ENCODE data around the gene BTRC.

BTRC gene

DNA sequence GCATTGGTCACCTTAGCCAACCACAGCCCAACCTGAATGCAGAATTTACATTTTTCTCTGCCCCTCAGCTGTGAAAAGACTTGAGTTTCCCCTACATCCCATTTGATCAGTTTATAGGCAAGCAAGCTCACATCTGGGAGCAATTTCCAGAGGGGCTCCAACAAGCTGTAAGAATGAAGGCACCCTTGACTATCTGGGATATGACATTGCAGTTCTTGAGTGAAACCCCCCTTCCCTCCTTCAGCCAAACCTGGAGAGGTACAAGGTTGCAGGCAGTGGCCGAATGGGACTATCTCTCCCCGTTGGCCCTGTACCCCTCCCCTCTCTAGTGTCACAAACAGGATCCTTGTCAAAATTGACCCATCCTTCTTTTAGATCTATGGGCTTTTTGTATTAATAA lies 203.6 kb downstream of the BTRC start:
- DNase-seq = no peak
- CTCF ChIA-PET = interaction anchor here (4.2 kb wide), 1 partner anchor 14 kb away, joined by 22 read pairs; no protein-coding TSS in a partner anchor
- H3K27ac Mint-ChIP-seq = no peak overlapping the region
- no peak overlapping the region for H3K4me3 Mint-ChIP-seq
- peaks cover 39% of the 10 kb centered on the region for H3K4me1 Mint-ChIP-seq
- H3K36me3 Mint-ChIP-seq = peaks cover 13% of the 10 kb centered on the region
- no peaks in the 10 kb centered on the region for H3K9me3 Mint-ChIP-seq
- peaks cover 9% of the 10 kb centered on the region for H3K27me3 Mint-ChIP-seq

- H3K27me3 Mint-ChIP-seq = peaks cover 16% of the 10 kb centered on the region
- H3K4me3 Mint-ChIP-seq = no peak overlapping the region
- peak overlapping the region; percentile 83 for H3K27ac Mint-ChIP-seq
- H3K9me3 Mint-ChIP-seq = no peaks in the 10 kb centered on the region
- CTCF ChIA-PET = interaction anchor here (1.3 to 4.2 kb wide), 2 partner anchors 13 to 344 kb away, joined by 5 to 22 read pairs; no protein-coding TSS in a partner anchor
- DNase-seq = peak; percentile 53
- H3K36me3 Mint-ChIP-seq = peaks cover 8% of the 10 kb centered on the region
- H3K4me1 Mint-ChIP-seq = peaks cover 39% of the 10 kb centered on the region
Measured at GRCh38 chr10:101558204-101558603, 204.2 kb downstream of the BTRC start.

DNA sequence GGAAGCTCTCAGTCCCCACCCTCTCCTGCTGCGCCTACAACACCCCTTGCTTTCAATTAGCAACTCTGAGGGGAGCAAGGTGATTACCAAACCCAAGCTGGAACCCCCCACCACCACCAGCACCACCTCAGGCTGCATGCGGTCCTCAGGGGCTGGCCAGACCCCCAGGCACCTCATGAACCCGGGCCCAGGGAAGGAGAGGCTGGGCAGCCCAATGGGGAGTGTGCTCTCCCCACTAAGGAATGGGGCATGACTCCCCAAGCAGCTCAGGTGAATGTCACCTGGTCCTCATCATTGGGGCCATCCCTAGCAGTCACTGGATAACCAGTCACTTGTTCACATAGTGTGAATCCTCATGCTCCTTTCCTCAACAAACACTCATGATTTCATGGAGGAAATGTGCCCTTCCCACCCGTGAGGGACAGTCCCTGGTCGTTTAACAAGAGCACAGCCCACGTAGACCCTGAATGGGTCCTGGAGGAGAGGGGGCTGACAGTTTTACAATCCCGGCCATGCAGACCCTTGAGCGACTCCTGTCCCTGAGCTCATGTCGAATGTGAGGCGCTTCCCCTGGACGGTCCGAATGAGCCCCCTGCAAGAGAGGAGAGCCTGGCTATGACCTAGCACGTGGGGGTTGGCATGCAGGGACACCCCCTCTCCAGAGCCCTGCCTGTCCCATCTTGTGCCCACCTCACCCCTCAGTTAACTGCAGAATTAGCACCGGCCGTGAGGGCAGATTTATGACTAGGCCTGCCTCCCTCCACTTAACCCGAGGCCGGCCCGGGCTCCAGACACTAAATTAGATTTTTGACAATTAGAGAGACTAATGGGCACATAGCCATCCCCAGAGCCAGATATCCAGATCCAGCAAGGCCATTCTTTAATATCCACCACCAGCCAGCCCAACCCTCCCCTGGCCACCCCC lies 205.0 kb downstream of the BTRC start:
- H3K4me3 Mint-ChIP-seq = no peak overlapping the region
- H3K4me1 Mint-ChIP-seq = peaks cover 39% of the 10 kb centered on the region
- peaks cover 7% of the 10 kb centered on the region for H3K36me3 Mint-ChIP-seq
- CTCF ChIA-PET = interaction anchor here (1.3 to 4.2 kb wide), 2 partner anchors 12 to 345 kb away, joined by 5 to 22 read pairs; no protein-coding TSS in a partner anchor
- DNase-seq = no peak
- H3K27ac Mint-ChIP-seq = peak overlapping the region; percentile 83
- H3K9me3 Mint-ChIP-seq = no peaks in the 10 kb centered on the region
- peaks cover 23% of the 10 kb centered on the region for H3K27me3 Mint-ChIP-seq

DNA sequence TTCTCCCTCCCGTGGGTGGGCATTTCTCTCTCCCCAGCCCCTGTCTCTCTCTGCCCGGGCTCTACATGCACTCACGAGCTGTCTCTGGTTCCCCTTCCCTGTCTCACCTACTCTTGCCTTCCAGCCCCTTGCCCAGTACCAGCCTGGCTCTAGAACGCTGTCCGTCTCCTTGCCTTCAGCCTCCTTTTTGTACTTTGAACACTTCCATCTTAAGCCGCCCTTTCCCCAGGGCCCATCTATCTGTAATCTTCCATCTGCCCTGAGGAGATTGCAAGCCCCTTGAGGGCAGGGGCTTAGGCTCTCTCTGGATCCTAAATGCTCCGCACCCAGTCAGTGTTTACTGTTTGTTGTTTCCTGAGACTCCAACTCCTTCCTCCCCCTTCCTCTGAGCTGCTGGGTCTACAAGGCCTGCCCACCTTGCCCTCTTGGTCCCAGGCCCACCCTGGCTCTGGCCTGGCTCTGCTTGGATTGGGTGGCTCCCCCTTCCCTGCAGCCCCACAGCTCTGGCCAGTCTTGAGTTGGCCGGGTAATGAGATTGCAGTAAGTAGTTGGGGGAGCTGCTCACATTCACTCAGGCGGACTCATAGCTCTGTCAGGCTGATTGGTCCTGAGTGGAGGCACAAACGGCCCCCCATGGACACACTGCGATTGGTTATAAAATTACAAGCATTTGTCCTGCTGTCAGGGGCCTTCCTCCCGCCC lies 205.8 kb downstream of the BTRC start:
- Mint-ChIP-seq H3K9me3 (no peaks in the 10 kb centered on the region), H3K27ac (peak overlapping the region; percentile 5), H3K27me3 (peaks cover 30% of the 10 kb centered on the region), H3K4me3 (no peak overlapping the region), H3K4me1 (peaks cover 39% of the 10 kb centered on the region), H3K36me3 (peaks cover 7% of the 10 kb centered on the region)
- CTCF ChIA-PET = interaction anchor here (1.3 to 4.2 kb wide), 2 partner anchors 11 to 346 kb away, joined by 5 to 22 read pairs; no protein-coding TSS in a partner anchor
- no peak for DNase-seq

DNA sequence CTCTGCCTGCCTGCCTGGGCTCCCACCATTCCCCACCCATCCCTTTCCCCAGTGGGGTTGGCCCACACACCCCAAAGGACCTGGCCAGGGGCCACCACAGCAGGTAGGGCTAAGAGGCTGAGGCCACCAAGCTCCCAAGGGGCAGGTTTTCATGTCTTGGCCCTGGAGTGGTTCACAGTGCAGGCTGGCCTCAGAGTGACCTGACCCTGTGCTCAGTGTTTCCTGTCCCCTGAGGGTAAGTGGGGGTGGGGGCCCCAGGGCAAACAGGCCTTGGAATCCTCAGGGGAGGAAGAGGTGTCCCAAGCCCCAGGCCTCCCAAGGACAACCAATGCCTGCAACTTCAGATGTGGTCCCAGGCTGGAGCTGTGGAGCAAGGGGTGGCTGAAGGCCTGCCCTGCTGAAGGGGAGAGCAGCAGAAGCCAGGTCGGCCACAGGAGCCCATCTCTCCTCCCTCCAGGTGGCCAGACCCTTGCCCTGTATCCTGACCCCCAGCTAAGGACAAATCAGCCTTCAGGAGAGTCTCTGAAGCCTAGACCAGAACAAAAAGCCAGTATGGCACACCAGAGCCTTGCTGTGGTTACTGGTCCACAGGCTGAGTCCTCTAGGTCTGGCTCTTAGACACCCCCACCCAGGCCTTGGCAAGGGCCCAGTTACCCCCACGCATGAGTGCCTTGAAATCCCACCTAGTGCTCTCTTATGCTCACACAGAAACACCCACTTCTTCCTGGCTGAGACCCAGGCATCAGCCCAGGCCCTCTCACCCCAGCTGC lies 206.5 kb downstream of the BTRC start:
- no peaks in the 10 kb centered on the region for H3K9me3 Mint-ChIP-seq
- H3K27ac Mint-ChIP-seq = no peak overlapping the region
- peaks cover 6% of the 10 kb centered on the region for H3K36me3 Mint-ChIP-seq
- CTCF ChIA-PET = interaction anchor here (1.0 to 4.2 kb wide), 2 partner anchors 11 to 15 kb away, joined by 3 to 22 read pairs; no protein-coding TSS in a partner anchor
- peaks cover 37% of the 10 kb centered on the region for H3K27me3 Mint-ChIP-seq
- peak; percentile 14 for DNase-seq
- peaks cover 39% of the 10 kb centered on the region for H3K4me1 Mint-ChIP-seq
- no peak overlapping the region for H3K4me3 Mint-ChIP-seq

DNA sequence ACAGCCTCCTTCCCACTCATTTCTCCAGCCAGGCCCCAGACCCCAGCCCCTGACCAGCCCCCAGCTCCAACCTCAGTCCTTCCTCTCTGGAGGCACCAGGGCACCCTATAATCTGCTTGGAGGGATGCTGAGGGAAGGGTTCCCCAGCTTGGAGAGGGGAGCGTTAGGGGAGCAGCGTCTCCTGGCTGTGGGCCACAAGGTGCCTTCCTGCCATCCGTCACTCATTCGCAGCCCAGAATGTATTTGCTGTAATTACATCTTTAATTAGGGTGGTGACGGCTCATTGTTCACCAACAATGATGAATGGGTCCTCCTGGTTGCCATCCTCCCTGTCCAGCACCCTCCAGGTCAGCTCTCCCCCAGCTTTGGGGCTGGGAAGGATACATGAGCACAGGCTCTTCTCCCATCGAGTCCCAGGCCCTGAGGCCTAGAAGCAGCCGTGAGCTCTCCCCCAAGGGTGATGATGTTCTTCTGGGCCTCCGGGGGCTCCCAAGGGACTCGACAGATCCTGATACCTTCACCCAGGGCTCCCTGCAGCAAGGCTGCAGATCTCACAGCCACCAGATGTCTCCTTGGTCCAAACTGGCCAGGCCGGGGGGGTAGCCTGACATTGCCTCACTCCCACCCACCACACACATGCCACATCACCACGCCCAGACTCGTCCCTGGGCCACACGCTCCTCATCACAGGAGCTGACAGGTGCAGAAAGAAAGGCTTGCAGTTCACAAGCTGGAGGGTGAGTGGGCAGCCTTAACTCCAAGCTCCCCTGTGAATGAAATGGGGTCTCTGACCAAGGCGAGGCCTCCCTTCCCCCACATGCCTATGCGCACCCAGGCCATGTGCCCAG lies 207.3 kb downstream of the BTRC start:
- DNase-seq = peak; percentile 18
- CTCF ChIA-PET = interaction anchor here (1.0 to 4.2 kb wide), 2 partner anchors 10 to 14 kb away, joined by 3 to 22 read pairs; no protein-coding TSS in a partner anchor
- Mint-ChIP-seq H3K27me3 (peaks cover 45% of the 10 kb centered on the region), H3K4me3 (no peak overlapping the region), H3K36me3 (peaks cover 6% of the 10 kb centered on the region), H3K27ac (no peak overlapping the region), H3K9me3 (no peaks in the 10 kb centered on the region), H3K4me1 (peaks cover 39% of the 10 kb centered on the region)

- DNase-seq = no peak
- Mint-ChIP-seq H3K27ac (no peak overlapping the region), H3K4me3 (no peak overlapping the region), H3K9me3 (no peaks in the 10 kb centered on the region), H3K27me3 (peaks cover 55% of the 10 kb centered on the region), H3K4me1 (peaks cover 32% of the 10 kb centered on the region), H3K36me3 (peaks cover 6% of the 10 kb centered on the region)
- CTCF ChIA-PET = no interaction called here
Measured at GRCh38 chr10:101562231-101562630, 208.3 kb downstream of the BTRC start.

- DNase-seq = peak; percentile 9
Measured at GRCh38 chr10:101563007-101563406, 209.0 kb downstream of the BTRC start.

DNA sequence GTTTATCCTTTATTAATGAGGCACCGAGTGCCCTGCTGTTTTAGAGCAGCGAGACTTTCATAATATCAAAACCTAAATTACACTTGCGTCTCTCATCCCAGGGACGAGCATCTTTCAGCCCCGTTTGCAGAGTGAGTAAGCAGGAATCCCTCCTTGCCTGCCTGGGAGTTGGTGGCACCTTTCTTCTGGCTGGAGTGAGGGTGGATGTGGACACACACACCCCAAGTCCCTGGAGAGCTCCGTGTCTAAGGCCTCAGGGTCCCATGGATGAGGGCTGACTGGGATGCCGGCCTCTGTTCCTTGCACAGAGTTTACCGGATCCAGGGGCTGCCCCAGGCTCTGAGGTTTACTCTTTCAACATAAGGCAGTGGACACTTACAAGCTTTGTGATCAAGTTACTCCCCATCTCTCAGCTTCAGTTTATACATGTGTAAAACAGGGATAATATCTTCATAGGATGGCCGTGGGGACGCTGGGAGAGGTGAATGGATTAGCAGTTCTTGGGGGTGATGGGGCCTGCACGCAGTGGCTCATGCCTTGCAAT lies 209.6 kb downstream of the BTRC start:
- H3K4me3 Mint-ChIP-seq = no peak overlapping the region
- peaks cover 68% of the 10 kb centered on the region for H3K27me3 Mint-ChIP-seq
- peak; percentile 12 for DNase-seq
- CTCF ChIA-PET = no interaction called here
- no peak overlapping the region for H3K27ac Mint-ChIP-seq
- H3K9me3 Mint-ChIP-seq = no peaks in the 10 kb centered on the region
- peaks cover 4% of the 10 kb centered on the region for H3K36me3 Mint-ChIP-seq
- H3K4me1 Mint-ChIP-seq = peaks cover 18% of the 10 kb centered on the region

More at GRCh38 chr10:101563007-101563406, 209.0 kb downstream of the BTRC start:
- CTCF ChIA-PET = no interaction called here
- no peak overlapping the region for H3K27ac Mint-ChIP-seq
- H3K9me3 Mint-ChIP-seq = no peaks in the 10 kb centered on the region
- H3K36me3 Mint-ChIP-seq = peaks cover 4% of the 10 kb centered on the region
- peaks cover 62% of the 10 kb centered on the region for H3K27me3 Mint-ChIP-seq
- peaks cover 24% of the 10 kb centered on the region for H3K4me1 Mint-ChIP-seq
- H3K4me3 Mint-ChIP-seq = no peak overlapping the region

- Mint-ChIP-seq H3K27me3 (peaks cover 78% of the 10 kb centered on the region), H3K9me3 (no peaks in the 10 kb centered on the region), H3K4me1 (peaks cover 11% of the 10 kb centered on the region), H3K4me3 (no peak overlapping the region), H3K36me3 (peaks cover 4% of the 10 kb centered on the region), H3K27ac (no peak overlapping the region)
- CTCF ChIA-PET = no interaction called here
- peak; percentile 14 for DNase-seq
Measured at GRCh38 chr10:101564490-101564991, 210.6 kb downstream of the BTRC start.

DNA sequence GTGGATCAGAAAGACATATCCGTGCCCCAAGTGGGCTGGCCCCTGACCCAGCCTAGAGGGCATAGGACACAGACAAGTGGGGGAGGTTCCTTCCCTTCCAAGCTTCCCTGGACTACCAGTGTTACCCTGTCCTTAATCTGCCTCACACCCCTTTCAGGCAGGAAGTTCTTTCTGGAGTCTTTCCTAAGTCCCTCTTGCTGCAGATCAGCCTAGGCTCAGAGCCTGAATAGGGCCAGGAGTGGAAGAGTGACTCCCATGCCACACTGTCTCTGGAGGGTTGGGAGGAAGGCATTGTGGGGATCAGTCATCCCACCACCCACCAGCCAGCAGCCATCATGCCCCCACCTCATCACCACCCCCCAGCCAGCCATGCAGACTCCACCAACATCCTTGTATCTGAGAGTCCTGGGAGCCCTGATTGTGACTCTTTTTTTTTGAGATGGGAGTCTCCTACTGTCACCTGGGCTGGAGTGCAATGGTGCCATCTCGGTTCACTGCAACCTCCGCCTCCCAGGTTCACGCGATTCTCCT lies 211.5 kb downstream of the BTRC start:
- DNase-seq = peak; percentile 16
- CTCF ChIA-PET = no interaction called here
- Mint-ChIP-seq H3K36me3 (peaks cover 2% of the 10 kb centered on the region), H3K9me3 (no peaks in the 10 kb centered on the region), H3K4me3 (no peak overlapping the region), H3K27ac (no peak overlapping the region), H3K27me3 (peaks cover 87% of the 10 kb centered on the region), H3K4me1 (peaks cover 13% of the 10 kb centered on the region)

DNA sequence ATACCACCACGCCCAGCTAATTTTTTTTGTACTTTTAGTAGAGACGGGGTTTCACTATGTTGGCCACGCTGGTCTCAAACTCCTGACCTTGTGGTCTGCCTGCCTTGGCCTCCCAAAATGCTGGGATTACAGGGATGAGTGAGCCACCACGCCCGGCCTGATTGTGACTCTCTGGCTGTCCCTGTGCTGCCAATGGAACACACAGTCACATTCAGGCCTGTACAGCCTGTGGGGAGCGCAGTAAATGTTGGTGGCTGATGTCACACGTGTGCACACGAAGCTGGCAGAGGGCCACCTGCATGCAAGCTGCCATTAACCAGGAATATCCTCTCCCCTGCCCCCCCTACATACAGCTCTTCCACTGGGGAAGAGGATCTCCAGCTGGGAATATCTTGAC lies 212.0 kb downstream of the BTRC start:
- Mint-ChIP-seq H3K27me3 (peaks cover 92% of the 10 kb centered on the region), H3K9me3 (no peaks in the 10 kb centered on the region), H3K27ac (no peak overlapping the region), H3K36me3 (peaks cover 2% of the 10 kb centered on the region), H3K4me3 (no peak overlapping the region), H3K4me1 (peaks cover 18% of the 10 kb centered on the region)
- CTCF ChIA-PET = no interaction called here
- peak; percentile 20 for DNase-seq

All from activated naive CD4-positive, alpha-beta T cell treated with anti-CD3 and anti-CD28 coated beads, Interleukin-2, amount 10 ng/mL, durations not matched to agents 7 days and 5 days (primary cell).